ENCODE results near the gene GINS1.

The GINS1 gene
- total RNA-seq = 0.71 to 2.2 (median 1.8) reads per million in 4 experiments

DNA sequence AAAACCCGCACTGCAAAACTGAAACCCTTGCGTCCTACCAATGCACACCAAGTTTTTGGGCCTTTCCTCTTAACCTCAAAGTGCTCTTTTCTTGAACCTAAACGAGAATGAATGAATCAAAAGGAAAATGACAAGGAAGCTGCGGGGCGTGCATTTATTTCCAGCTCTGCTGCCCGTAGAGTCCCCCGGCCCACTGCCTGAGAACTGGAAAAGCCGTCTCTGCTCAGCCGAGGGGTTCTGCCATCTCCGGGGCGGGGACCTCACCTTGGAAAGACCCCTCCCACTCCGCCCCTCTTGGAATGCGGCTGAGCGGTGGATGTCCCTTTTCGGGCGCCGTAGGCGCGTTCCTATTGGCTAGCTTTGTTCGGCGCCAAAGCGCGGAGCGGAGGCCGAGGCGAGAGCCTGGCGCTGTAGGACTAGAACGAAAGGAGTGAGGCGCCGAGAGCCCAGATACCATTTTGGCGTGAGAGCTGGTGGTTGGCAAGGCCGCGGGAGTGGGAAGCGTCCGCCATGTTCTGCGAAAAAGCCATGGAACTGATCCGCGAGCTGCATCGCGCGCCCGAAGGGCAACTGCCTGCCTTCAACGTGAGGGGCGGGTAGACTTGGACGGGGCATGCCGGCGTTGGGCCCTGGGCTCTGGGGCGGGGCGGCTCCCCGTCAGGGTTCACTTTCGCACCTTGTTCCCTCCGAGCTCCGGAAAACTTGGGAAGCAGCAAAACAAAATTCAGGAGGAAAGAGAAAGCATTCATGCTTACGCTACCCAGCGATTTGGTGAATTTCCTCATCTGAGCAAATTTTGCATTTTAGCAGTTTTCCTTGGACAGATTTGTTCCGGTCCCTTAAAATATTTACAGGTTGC lies at the start of gene GINS1:
Gene GINS1, plus strand, starts transcription at position 363 of the 859 bp plus-strand sequence. Its CDS starts 148 bp downstream, at position 511.
- peak; percentile 66 for DNase-seq

DNA sequence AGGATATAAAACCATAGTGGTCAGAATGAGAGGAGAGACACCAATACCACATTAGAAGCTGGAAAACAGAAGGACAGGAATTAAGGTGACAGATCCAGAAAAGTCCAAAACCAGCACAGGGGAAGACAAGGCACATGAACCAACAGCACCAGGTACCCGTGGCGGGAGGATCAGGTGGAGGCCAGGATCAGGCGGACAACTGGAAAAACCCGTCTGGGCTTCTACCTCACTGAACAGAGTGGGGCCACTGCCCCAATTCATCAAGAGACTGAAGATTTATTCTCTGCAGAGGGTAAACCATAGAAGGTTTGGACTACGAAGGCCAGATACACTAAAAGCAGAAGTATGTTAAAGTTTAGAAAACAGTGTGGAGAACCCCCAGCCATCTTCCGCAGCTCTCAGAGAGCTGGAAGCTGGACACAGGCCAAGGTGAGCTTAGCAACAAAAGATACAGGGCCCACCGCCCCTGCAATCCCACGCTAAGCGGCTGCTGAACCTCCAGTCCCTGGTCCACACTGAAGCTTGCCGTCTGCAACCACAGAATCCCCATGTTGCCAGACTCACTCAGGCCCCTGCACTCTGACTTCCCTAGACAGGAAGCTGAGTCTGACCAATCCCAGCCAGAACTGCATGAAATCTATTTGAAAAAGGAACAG lies 46.7 kb upstream of the GINS1 start:
- DNase-seq = no peak

GRCh38 chr20:25361287-25361683 lies 46.2 kb upstream of the GINS1 start:
- DNase-seq = no peak

DNA sequence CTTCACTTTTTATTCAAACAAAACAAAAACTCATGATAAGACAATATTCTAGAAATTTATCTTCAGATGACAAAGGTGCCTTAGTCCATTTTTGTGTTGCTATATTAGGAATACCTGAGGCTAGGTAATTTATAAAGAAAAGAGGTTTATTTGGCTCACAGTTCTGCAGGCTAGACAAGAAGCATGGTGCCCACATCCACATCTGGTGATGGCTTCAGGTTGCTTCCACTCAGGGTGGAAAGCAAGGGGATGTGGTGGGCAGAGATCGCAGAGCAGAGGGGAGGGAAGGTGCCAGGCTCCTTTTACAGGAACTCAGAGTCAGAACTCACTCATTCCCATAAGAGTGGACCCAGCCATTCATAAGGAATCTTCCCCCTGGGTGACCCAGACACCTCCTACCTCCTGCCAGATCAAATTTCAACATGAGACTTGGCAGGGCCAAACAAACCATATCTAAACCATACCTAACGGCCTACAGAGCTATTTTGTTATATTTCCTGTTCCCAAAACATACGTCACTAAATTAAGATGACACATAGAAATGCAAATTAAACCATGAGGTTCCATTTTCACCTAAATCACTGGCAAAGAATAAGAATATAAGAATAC lies 43.2 kb upstream of the GINS1 start:
- no peak for DNase-seq

DNA sequence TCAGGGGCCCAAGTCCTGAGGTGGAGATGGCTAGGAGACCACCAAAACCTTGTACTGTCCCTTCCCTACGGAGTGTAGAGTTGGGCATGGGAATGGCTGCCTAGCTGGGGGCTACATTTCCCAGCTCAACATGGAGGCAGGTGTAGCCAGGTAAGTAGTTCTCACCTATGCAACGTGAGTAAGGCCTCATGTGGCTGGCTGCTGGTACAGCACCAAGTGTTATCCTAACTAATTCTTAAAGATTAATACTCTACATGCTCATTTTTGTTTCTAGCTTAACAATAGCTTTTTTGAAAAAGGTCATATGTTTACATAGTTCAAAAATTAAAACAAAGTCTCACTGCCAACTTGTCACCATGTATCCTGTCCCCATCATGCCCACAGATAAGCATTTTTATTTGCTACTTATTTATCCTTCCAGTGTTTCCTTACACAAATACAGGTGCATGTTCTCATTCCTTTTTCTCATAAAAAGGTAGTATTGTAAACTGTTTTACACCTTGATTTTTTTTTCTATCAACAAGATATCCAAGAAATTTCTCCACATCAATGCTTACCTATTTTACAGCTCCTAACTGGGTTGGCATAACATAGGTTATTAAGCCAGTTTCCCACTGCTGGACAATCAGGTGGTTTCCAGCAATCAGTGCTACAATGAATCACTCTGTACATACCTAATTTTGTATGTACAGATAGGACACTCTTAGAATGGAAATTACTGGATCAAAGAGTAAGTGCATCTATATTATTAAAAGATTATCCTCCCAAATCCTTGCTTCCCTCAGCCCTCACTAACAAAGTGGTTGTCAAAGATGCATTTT lies 42.4 kb upstream of the GINS1 start:
- no peak for DNase-seq

GRCh38 chr20:25368526-25368925 lies 38.9 kb upstream of the GINS1 start:
- no peak for DNase-seq

DNA sequence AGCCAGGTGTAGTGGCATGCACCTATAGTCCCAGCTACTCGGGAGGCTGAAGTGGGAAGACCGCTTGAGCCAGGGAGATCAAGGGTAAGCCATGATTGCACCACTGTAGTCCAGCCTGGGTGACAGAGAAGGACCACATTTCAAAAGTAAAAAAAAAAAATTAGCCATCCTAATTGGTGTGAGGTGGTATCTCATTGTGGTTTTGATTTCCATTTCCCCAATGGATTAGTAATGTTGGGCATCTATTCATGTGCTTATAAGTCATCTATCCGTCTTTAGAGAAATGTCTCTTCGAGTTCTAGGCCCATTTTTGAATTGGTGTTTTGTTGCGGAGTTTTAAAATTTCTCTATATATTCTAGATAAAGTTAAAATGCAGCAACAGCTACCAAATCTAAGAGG lies 38.5 kb upstream of the GINS1 start:
- DNase-seq = no peak

DNA sequence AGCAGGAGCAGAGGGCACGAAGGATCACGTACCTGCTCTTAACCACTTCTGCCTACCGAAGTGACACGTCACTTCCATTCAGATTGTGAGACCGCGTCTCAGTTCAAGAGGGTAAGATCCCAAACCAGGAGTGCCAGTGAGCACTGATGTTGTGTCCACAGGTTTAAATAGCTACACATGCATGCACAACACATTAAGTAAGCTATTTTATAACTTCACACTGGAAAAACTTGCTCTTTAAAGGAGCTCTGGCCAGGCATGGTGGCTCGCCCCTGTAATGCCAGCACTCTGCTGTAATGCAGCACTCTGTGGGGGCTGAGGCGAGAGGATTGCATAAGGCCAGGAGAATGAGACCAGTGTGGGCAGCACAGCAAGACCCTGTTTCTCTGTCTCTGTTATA lies 37.9 kb upstream of the GINS1 start:
- no peak for DNase-seq

- no peak for DNase-seq
These were observed 37.5 kb upstream of the GINS1 start for GRCh38 chr20:25369971-25370370.

DNA sequence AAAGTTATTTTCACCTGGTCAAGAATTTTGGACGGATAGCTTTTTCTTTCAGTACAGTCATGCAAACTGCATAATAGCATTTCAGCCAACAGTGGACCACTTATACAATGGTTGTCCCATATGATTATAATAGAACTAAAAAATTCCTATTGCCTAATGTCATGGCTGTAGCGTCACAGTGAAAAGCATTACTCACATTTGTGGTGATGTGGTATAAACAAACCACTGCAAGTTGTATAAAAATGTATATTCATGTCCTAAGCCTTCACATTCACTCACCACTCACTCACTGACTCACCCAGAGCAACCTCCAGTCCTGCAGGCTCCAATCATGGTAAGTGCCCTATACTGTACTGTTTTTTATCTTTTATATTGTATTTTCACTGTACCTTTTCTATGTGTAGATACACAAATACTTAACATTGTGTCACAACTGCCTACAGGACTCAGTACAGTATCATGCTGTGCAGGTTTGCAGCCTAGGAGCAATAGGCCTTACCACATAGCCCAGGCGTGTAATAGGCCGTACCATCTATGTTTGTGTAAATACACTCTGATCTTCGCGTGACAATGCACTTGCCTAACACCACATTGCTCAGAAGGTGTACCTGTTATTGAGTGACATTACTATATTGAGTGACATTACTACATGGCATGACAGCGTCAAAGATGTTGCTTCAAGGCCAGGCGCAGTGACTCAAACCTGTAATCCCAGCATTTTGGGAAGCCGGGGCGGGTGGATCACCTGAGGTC lies 34.7 kb upstream of the GINS1 start:
- DNase-seq = no peak

DNA sequence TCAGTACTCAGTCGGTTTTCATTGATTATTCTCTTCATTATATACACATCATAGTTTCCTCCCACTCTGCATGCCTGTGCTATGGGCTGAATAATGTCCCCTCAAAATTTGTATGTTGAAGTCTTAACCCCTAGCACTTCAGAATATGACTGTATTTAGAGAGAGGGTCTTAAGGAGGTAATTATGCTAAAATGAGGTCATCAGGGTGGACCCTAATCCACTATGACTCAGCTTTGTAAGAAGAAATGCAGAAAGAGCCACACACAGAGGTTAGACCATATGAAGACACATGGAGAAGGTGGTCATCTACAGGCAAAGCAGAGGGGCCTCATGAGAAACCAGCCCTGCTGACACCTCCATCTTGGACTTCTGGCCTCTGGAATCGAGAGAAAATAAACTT lies 32.6 kb upstream of the GINS1 start:
- no peak for DNase-seq

- DNase-seq = no peak
These were observed 31.2 kb upstream of the GINS1 start for GRCh38 chr20:25376236-25376635.

DNA sequence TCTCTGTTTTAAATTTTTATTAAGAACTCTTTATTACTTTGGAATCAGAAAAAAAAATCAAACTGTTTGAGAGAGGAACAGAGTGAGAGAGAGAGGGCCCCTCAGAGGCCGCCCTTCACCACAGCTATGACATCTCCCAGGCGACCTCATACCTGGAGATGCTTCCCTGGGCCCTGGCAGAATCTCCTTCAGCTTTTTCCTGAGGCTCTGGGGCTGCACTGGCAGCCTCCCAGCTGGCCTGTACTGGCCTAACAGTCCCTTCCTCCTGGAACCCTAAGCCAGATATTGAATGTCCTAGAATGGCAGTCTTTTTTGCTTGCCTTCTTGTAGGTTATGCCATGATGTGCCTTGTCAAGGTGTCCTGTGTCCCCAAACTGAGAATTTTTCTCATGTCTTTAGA lies 30.6 kb upstream of the GINS1 start:
- DNase-seq = no peak

DNA sequence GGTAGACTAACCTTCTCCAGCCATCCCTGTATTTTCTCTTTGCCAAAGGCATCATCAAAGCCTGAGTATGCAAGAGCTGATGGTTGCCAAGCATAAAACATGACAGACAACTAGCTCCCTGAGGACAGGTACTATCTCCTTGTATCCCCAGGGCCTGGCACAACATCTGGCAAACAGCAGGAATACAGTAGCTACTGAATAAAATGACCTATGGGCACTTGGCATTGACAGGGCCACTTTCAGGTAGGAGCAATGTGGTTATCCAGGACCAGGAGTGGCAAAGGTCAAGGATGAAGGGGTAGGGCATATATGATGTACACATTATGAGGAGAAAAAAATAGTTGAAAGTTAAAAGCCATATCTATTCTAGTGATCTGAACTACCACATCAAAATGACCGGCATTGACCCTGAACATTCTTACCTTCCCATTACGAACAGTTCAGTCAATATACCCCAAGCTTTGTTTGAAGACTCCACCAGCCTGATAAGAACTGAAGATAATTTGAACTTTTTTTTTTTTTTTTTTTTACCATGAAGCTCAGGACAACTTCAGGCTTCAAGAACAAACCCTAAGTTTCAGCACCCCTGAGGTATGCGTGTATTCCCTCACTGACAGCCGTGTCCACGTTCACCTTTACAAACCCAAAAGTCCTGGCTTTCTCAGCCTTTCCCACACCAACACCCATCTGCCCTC lies 29.1 kb upstream of the GINS1 start:
- no peak for DNase-seq

GRCh38 chr20:25378884-25379733 lies 28.4 kb upstream of the GINS1 start:
- no peak for DNase-seq

- DNase-seq = no peak
These were observed 26.4 kb upstream of the GINS1 start for GRCh38 chr20:25380945-25381614.

DNA sequence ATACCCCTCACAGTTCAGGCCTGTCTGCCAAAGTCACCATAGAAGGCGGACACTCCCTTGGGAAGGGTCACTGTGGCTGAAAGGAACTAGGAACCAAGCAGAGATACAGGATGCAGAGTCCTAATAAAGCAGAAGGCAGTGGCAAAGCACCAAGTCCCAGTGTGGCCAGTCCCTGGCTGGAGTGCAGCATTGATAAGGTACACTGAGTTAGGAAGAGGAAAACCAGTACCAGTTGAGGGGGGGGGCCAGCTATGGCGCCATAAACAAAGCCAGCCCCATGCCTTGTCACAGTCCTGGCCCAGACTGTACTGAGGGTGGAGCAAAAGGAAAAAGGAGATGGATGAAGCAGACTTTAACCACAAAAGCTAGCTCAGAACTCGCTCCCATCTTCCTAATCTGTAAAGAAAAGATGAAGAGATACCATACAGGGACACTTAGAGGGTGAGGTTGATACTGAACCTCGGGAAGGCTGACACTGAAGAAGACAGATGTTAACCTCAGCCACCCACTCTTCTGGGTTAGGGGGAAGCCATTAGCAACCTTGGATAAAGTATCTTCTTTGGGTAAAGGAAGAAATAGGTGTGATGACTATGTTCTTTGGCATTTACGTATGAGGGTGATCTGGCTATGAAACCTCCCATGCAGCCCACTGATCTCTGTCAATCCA lies 24.6 kb upstream of the GINS1 start:
- no peak for DNase-seq

- no peak for DNase-seq
These were observed 18.0 kb upstream of the GINS1 start for GRCh38 chr20:25389401-25389857.

DNA sequence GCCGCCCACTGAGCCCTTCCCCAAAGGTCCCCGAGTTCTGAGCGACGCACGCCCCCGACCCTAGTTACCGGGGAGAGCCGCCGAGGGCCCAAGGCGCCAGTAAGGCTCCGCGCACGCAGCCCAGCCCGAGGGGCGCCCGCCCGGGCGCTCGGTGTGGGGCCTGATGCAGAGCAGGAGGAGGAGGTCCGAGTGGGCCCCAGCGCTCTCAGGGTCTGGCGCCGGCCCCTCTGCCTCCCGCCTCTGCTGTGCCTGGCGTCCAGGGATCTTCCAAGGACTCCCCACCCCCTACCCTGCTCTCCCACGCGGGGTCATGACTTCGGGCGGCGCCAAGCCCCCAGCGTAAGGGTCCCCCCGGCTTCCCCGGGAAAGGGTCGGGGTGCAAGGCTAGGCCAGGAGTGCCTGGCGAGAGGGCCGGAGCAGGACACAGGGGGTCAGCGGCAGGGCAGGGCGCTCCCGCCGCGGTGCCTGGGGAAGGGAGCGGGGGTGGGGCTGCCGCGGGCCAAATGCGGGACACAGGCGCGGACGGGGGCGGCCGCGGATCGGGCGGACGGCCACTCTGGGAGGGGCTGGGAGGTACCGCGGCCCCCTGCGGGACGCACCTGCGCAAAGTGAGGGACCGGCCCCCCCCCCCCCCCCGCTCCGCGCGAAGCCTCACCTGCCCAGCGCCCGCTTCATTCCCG lies 17.5 kb upstream of the GINS1 start:
- DNase-seq = peak; percentile 27
